ENCODE measurements around the gene SMOC1. TPM values are rescaled to one million over a fixed set of nuclear protein-coding genes. Genes with fewer than 3 reads are reported as not detected.

Gene SMOC1
- total RNA-seq, 1 donor from 2014 or later, result 10.9 TPM

GRCh38 chr14:69863083-69863482, 16.1 kb upstream of the SMOC1 start:
- H3K27ac Mint-ChIP-seq, result no peak overlapping the region
- H3K27me3 Mint-ChIP-seq, result peaks cover 6% of the 10 kb centered on the region
- DNase-seq (ENCODE audit: low spot score, unreplicated experiment), result no peak
- TF ChIP-seq CTCF (IDR thresholded peaks at IDR 0.05; ENCODE audit: unreplicated experiment), result no peak
- peaks cover 16% of the 10 kb centered on the region for H3K9me3 Mint-ChIP-seq (ENCODE audit: low read depth)
- no peaks in the 10 kb centered on the region for H3K4me1 Mint-ChIP-seq (ENCODE audit: low read depth)
- no peak overlapping the region for H3K4me3 Mint-ChIP-seq (ENCODE audit: low read depth)
- no peaks in the 10 kb centered on the region for H3K36me3 Mint-ChIP-seq (ENCODE audit: insufficient read depth)

DNA sequence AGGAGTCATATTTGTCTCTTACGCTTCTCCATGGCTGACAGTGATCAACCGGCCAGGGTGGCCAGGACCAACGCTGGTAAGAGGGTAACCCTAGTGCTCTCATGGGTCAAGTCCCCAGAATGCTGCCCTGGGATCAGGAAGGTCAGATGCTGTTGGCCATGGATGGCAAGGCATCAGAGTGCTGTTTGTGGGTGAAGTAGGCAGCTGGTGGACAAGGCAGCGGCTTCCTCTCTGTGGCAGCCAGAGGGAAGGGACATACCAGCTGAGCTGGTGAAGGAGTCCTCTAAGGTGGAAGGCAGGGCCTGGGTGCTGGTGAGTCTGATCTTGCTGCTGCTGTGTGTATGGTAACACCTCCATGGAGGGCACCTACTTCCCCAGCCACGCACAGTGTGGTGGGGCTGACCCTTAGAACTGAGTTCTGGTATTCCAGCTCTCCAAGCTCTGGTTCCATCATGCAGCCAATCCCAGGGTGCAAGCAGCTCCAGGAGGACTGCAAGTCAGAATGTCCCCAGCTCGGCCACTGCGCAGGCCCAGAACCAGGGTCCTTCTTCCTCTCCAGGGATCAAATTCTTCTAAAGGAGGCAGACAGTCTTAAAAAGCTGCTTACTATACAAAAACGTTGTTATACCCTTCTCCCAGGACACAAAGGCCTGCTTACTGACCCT, 13.4 kb upstream of the SMOC1 start:
- TF ChIP-seq CTCF (IDR thresholded peaks at IDR 0.05; ENCODE audit: unreplicated experiment), result no peak
- Mint-ChIP-seq H3K9me3 (ENCODE audit: low read depth) (peaks cover 21% of the 10 kb centered on the region), H3K27me3 (peaks cover 3% of the 10 kb centered on the region), H3K4me1 (ENCODE audit: low read depth) (no peaks in the 10 kb centered on the region), H3K4me3 (ENCODE audit: low read depth) (no peak overlapping the region), H3K27ac (no peak overlapping the region), H3K36me3 (ENCODE audit: insufficient read depth) (no peaks in the 10 kb centered on the region)
- DNase-seq (ENCODE audit: low spot score, unreplicated experiment), result no peak

DNA sequence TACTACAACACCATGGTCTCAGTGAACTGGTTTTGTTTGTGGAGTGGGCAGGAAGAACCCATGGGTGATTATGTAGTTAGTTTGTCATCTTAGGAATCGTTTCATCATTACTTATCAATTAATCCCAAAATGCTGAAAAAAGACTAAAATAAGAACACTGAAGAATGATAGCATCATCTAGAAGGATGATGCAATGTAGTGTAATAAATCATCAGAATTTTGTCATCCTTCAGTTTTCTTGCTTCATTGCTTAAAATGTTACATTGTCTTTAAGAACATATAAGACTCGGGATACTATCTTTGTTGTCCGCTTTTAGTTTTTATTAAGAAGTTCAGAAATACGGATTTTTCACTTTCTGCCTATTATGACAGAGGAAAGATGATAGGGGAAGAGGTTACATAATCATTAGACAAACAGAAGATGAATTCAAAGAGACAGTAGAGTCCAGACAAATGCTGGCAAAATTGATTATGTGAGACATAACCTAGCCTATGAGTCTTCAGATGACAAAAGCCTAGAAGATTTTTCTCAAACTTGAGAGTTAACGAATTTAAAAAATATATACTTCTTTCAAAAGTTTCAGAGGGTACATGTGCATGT, 10.8 kb upstream of the SMOC1 start:
- H3K9me3 Mint-ChIP-seq (ENCODE audit: low read depth), result peaks cover 21% of the 10 kb centered on the region
- no peaks in the 10 kb centered on the region for H3K36me3 Mint-ChIP-seq (ENCODE audit: insufficient read depth)
- no peak for TF ChIP-seq CTCF (IDR thresholded peaks at IDR 0.05; ENCODE audit: unreplicated experiment)
- no peaks in the 10 kb centered on the region for H3K4me1 Mint-ChIP-seq (ENCODE audit: low read depth)
- H3K4me3 Mint-ChIP-seq (ENCODE audit: low read depth), result no peak overlapping the region
- H3K27ac Mint-ChIP-seq, result no peak overlapping the region
- H3K27me3 Mint-ChIP-seq, result no peaks in the 10 kb centered on the region
- DNase-seq (ENCODE audit: low spot score, unreplicated experiment), result no peak

GRCh38 chr14:69870613-69871012, 8.6 kb upstream of the SMOC1 start:
- Mint-ChIP-seq H3K4me3 (ENCODE audit: low read depth) (no peak overlapping the region), H3K27me3 (no peaks in the 10 kb centered on the region)

More at GRCh38 chr14:69870613-69871012, 8.6 kb upstream of the SMOC1 start:
- Mint-ChIP-seq H3K9me3 (ENCODE audit: low read depth) (peaks cover 12% of the 10 kb centered on the region), H3K27ac (no peak overlapping the region), H3K4me1 (ENCODE audit: low read depth) (no peaks in the 10 kb centered on the region), H3K36me3 (ENCODE audit: insufficient read depth) (no peaks in the 10 kb centered on the region)
- DNase-seq (ENCODE audit: low spot score, unreplicated experiment), result no peak
- no peak for TF ChIP-seq CTCF (IDR thresholded peaks at IDR 0.05; ENCODE audit: unreplicated experiment)

All from progenitor cell of endocrine pancreas (in vitro differentiated cells).